Gastroesophageal sphincter (tissue), 3 donors: Measurements from ENCODE around the gene PARD3.

Source experiments
- CTCF ChIP-seq, 4 experiments: fragments of 200-600 bp in 2 of 4; fragments of 450-650 bp in 2 of 4; sonication (generic) in 1 of 4; IDR thresholded peaks; one replicate each; pipeline ENCODE4 v1.5.1; 2017 to 2019; ENCODE audit warnings: antibody characterized with exemption in 4 of 4, mild to moderate bottlenecking in 2 of 4, moderate library complexity in 2 of 4
- EP300 ChIP-seq: sonication (generic); formaldehyde crosslinking; IDR thresholded peaks from one replicate; pipeline ENCODE4 v1.6.1; 2017; ENCODE audit warnings: antibody characterized with exemption, mild to moderate bottlenecking
- POLR2AphosphoS5 ChIP-seq: sonication (generic); formaldehyde crosslinking; IDR thresholded peaks from one replicate; pipeline ENCODE4 v1.6.1; 2017; ENCODE audit warnings: antibody characterized with exemption

- TF ChIP-seq CTCF (IDR thresholded peaks at IDR 0.05) (no peak), EP300 (no peak), POLR2AphosphoS5 (no peak)
Observed at GRCh38 chr10:34553747-34554146, 261.3 kb downstream of the PARD3 start.
